Measurements from ENCODE around the gene GAS7.

GAS7 gene

GRCh38 chr17:9976283-9977179 lies 221.9 kb downstream of the GAS7 start:
- no peak for DNase-seq (ENCODE audit: low read depth)
- no peak overlapping the region for H3K4me3 ChIP-seq (ENCODE audit: low read depth, low read length)

- no peak for DNase-seq (ENCODE audit: low read depth)
- H3K4me3 ChIP-seq (ENCODE audit: low read depth, low read length), result no peak overlapping the region
Observed at GRCh38 chr17:9974448-9975381, 223.7 kb downstream of the GAS7 start.

GRCh38 chr17:9973669-9974447 lies 224.5 kb downstream of the GAS7 start:
- H3K4me3 ChIP-seq (ENCODE audit: low read depth, low read length), result no peak overlapping the region
- DNase-seq (ENCODE audit: low read depth), result no peak

- no peak for DNase-seq (ENCODE audit: low read depth)
Observed at GRCh38 chr17:9971991-9972390, 226.4 kb downstream of the GAS7 start.

GRCh38 chr17:9969301-9969935 lies 229.0 kb downstream of the GAS7 start:
- DNase-seq (ENCODE audit: low read depth), result no peak
- no peak overlapping the region for H3K4me3 ChIP-seq (ENCODE audit: low read depth, low read length)

More at GRCh38 chr17:9971991-9972390, 226.4 kb downstream of the GAS7 start:
- no peak overlapping the region for H3K4me3 ChIP-seq (ENCODE audit: low read depth, low read length)

- H3K4me3 ChIP-seq (ENCODE audit: low read depth, low read length), result no peak overlapping the region
- DNase-seq (ENCODE audit: low read depth), result no peak
Observed at GRCh38 chr17:9968881-9969280, 229.5 kb downstream of the GAS7 start.

GRCh38 chr17:9968008-9968407 lies 230.4 kb downstream of the GAS7 start:
- no peak for DNase-seq (ENCODE audit: low read depth)
- H3K4me3 ChIP-seq (ENCODE audit: low read depth, low read length), result no peak overlapping the region

- DNase-seq (ENCODE audit: low read depth), result no peak
- H3K4me3 ChIP-seq (ENCODE audit: low read depth, low read length), result no peak overlapping the region
Observed at GRCh38 chr17:9959377-9959981, 238.9 kb downstream of the GAS7 start.

- DNase-seq (ENCODE audit: low read depth), result no peak
- H3K4me3 ChIP-seq (ENCODE audit: low read depth, low read length), result no peak overlapping the region
Observed at GRCh38 chr17:9958586-9959281, 239.7 kb downstream of the GAS7 start.

- no peak for DNase-seq (ENCODE audit: low read depth)
- no peak overlapping the region for H3K4me3 ChIP-seq (ENCODE audit: low read depth, low read length)
Observed at GRCh38 chr17:9957244-9957643, 241.2 kb downstream of the GAS7 start.

GRCh38 chr17:9956474-9957131 lies 241.8 kb downstream of the GAS7 start:
- H3K4me3 ChIP-seq (ENCODE audit: low read depth, low read length), result no peak overlapping the region
- DNase-seq (ENCODE audit: low read depth), result no peak

GRCh38 chr17:9953492-9953891 lies 244.9 kb downstream of the GAS7 start:
- no peak for DNase-seq (ENCODE audit: low read depth)
- H3K4me3 ChIP-seq (ENCODE audit: low read depth, low read length), result no peak overlapping the region

- DNase-seq (ENCODE audit: low read depth), result no peak
- H3K4me3 ChIP-seq (ENCODE audit: low read depth, low read length), result no peak overlapping the region
Observed at GRCh38 chr17:9951803-9952202, 246.6 kb downstream of the GAS7 start.

GRCh38 chr17:9948928-9949327 lies 249.5 kb downstream of the GAS7 start:
- DNase-seq (ENCODE audit: low read depth), result no peak
- H3K4me3 ChIP-seq (ENCODE audit: low read depth, low read length), result no peak overlapping the region

- no peak for DNase-seq (ENCODE audit: low read depth)
- H3K4me3 ChIP-seq (ENCODE audit: low read depth, low read length), result no peak overlapping the region
Observed at GRCh38 chr17:9944704-9945103, 253.7 kb downstream of the GAS7 start.

- DNase-seq (ENCODE audit: low read depth), result no peak
- H3K4me3 ChIP-seq (ENCODE audit: low read depth, low read length), result no peak overlapping the region
Observed at GRCh38 chr17:9943343-9943742, 255.1 kb downstream of the GAS7 start.

- H3K4me3 ChIP-seq (ENCODE audit: low read depth, low read length), result no peak overlapping the region
- DNase-seq (ENCODE audit: low read depth), result no peak
Observed at GRCh38 chr17:9942885-9943284, 255.5 kb downstream of the GAS7 start.

GRCh38 chr17:9941305-9941704 lies 257.1 kb downstream of the GAS7 start:
- no peak for DNase-seq (ENCODE audit: low read depth)
- no peak overlapping the region for H3K4me3 ChIP-seq (ENCODE audit: low read depth, low read length)
